Loucy (cell line): Measurements from ENCODE around the gene TGFB3.
"Not testable (repeated sequence)": the region's sequence is repeated elsewhere in the genome, so short reads cannot be mapped to it uniquely, and the experiment has no call there.

ENCODE experiments used
- EZH2phosphoT487 ChIP-seq: fragments of 200-600 bp; IDR thresholded peaks from 2 replicates; pipeline ENCODE4 v1.6.1; 2018; ENCODE audit warnings: antibody characterized with exemption, mild to moderate bottlenecking, moderate library complexity, borderline replicate concordance
- TF ChIP-seq, protein P1 (sequence below): fragments of 200-600 bp; sonication (generic); conservative IDR thresholded peaks from 2 replicates; pipeline ENCODE4 v1.5.1; 2014; ENCODE audit warnings: mild to moderate bottlenecking, antibody characterized with exemption, low read length

DNA sequence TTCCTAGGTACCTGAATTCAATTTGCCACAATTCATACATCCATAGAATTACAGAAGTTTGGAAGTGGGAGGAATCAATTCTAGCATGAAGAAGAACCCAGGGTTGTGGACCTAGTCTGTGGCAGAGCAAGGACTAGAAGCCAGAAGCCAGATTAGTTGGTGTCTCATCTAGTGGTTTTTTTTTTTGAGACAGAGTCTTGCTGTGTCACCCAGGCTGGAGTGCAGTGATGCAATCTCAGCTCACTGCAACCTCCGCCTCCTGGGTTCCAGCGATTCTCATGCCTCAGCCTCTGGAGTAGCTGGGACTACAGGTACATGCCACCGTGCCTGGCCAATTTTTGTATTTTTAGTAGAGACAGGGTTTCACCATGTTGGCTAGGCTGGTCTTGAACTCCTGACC is 27.8 kb upstream of the TGFB3 start:
- TF ChIP-seq, protein P1, sequence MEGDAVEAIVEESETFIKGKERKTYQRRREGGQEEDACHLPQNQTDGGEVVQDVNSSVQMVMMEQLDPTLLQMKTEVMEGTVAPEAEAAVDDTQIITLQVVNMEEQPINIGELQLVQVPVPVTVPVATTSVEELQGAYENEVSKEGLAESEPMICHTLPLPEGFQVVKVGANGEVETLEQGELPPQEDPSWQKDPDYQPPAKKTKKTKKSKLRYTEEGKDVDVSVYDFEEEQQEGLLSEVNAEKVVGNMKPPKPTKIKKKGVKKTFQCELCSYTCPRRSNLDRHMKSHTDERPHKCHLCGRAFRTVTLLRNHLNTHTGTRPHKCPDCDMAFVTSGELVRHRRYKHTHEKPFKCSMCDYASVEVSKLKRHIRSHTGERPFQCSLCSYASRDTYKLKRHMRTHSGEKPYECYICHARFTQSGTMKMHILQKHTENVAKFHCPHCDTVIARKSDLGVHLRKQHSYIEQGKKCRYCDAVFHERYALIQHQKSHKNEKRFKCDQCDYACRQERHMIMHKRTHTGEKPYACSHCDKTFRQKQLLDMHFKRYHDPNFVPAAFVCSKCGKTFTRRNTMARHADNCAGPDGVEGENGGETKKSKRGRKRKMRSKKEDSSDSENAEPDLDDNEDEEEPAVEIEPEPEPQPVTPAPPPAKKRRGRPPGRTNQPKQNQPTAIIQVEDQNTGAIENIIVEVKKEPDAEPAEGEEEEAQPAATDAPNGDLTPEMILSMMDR = not testable (repeated sequence)
- TF ChIP-seq EZH2phosphoT487 = not testable (repeated sequence)
